Testis (tissue), 2 donors: Measurements from ENCODE around the gene ZNF503.

Source experiments
- POLR2A ChIP-seq: fragments of 450-650 bp; IDR thresholded peaks from one replicate; pipeline ENCODE4 v1.6.1; 2017; ENCODE audit warnings: antibody characterized with exemption, mild to moderate bottlenecking, moderate library complexity
- TF ChIP-seq, protein P1 (sequence below), 3 experiments: fragments of 450-650 bp in 2 of 3; fragments of 200-600 bp in 1 of 3; sonication (generic) in 1 of 3; IDR thresholded peaks; one replicate each; pipeline ENCODE4 v1.5.1; 2016 to 2019; ENCODE audit warnings: antibody characterized with exemption in 3 of 3, mild to moderate bottlenecking in 2 of 3, moderate library complexity in 1 of 3

- TF ChIP-seq, protein P1, sequence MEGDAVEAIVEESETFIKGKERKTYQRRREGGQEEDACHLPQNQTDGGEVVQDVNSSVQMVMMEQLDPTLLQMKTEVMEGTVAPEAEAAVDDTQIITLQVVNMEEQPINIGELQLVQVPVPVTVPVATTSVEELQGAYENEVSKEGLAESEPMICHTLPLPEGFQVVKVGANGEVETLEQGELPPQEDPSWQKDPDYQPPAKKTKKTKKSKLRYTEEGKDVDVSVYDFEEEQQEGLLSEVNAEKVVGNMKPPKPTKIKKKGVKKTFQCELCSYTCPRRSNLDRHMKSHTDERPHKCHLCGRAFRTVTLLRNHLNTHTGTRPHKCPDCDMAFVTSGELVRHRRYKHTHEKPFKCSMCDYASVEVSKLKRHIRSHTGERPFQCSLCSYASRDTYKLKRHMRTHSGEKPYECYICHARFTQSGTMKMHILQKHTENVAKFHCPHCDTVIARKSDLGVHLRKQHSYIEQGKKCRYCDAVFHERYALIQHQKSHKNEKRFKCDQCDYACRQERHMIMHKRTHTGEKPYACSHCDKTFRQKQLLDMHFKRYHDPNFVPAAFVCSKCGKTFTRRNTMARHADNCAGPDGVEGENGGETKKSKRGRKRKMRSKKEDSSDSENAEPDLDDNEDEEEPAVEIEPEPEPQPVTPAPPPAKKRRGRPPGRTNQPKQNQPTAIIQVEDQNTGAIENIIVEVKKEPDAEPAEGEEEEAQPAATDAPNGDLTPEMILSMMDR (IDR thresholded peaks at IDR 0.05): no peak
- TF ChIP-seq POLR2A: no peak
Observed at GRCh38 chr10:75394221-75394620, 7.3 kb downstream of the ZNF503 start.
